Measurements from ENCODE around the gene LAGE3.

DNA sequence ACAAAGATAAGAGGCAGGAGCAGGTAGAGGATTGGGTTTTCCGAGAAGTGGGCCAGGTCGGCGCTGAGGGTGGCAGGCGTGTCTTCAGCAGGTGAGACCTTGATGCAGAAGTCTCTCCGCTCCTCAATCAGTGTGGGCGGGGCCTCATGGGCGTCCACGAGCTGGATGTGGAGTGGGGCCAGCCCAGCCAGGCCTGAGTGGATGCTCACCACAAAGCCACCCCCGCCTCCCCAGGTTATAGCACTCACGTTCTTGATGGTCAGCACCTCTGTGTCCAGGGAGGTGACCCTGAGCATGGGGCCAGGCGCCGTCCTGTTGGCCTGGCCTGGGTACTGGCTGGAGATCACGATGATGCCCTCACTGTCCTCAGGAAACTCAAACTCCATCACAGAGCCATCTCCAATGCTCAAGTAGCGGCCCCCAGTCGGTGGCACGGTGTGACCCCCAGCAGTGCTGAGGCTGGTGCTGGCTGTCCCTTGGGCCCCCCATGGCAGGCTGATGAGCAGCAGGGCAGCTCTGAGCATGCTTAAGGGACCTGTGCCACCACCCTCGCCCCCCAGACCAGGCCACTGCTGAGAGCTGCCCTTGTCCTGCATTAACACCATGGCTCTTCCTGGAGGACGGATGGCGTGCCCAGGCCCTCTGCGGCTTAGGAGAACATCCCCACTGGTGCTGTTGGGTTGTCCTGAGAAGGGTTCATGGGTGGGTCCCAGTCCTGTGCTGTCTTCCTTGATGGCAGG lies 9.4 kb upstream of the LAGE3 start:
- TF ChIP-seq CTCF (IDR thresholded peaks at IDR 0.05) (no peak), POLR2A (IDR thresholded peaks at IDR 0.05) (no peak)
